HG03565 (cell line): ENCODE data around the gene FAM120C.

ENCODE experiments used
- ATAC-seq: cut with Tn5 transposase; IDR thresholded peaks from one replicate; pipeline ENCODE4 v1.9.1; 2021; ENCODE audit warnings: mild to moderate bottlenecking, moderate library complexity; ENCODE audit not compliant: unreplicated experiment

FAM120C gene

GRCh38 chrX:54171527-54172250 is 11.4 kb downstream of the FAM120C start:
- no peak for ATAC-seq

GRCh38 chrX:54171091-54171490 is 12.0 kb downstream of the FAM120C start:
- ATAC-seq: no peak

GRCh38 chrX:54166915-54167314 is 16.1 kb downstream of the FAM120C start:
- ATAC-seq: no peak

GRCh38 chrX:54157561-54157960 is 25.5 kb downstream of the FAM120C start:
- ATAC-seq: no peak

- no peak for ATAC-seq
Observed at GRCh38 chrX:54134269-54134668, 48.8 kb downstream of the FAM120C start.

- no peak for ATAC-seq
Observed at GRCh38 chrX:54116391-54116790, 66.7 kb downstream of the FAM120C start.

GRCh38 chrX:54093571-54093970 is 89.5 kb downstream of the FAM120C start:
- no peak for ATAC-seq

- no peak for ATAC-seq
Observed at GRCh38 chrX:54093159-54093558, 89.9 kb downstream of the FAM120C start.

GRCh38 chrX:54090880-54091279 is 92.2 kb downstream of the FAM120C start:
- ATAC-seq: no peak

- ATAC-seq: no peak
Observed at GRCh38 chrX:54089191-54089590, 93.9 kb downstream of the FAM120C start.

GRCh38 chrX:54087661-54088060 is 95.4 kb downstream of the FAM120C start:
- ATAC-seq: no peak

- no peak for ATAC-seq
Observed at GRCh38 chrX:54085666-54086065, 97.4 kb downstream of the FAM120C start.

GRCh38 chrX:54076903-54077302 is 106.2 kb downstream of the FAM120C start:
- ATAC-seq: no peak

- no peak for ATAC-seq
Observed at GRCh38 chrX:54074826-54075225, 108.2 kb downstream of the FAM120C start.

- no peak for ATAC-seq
Observed at GRCh38 chrX:54067766-54068165, 115.3 kb downstream of the FAM120C start.

GRCh38 chrX:54066841-54067240 is 116.2 kb downstream of the FAM120C start:
- no peak for ATAC-seq

- ATAC-seq: no peak
Observed at GRCh38 chrX:54064564-54064963, 118.5 kb downstream of the FAM120C start.

GRCh38 chrX:54063361-54063760 is 119.7 kb downstream of the FAM120C start:
- no peak for ATAC-seq

GRCh38 chrX:54049801-54050200 is 133.3 kb downstream of the FAM120C start:
- ATAC-seq: no peak

GRCh38 chrX:54048412-54048811 is 134.6 kb downstream of the FAM120C start:
- no peak for ATAC-seq

GRCh38 chrX:54045563-54046228 is 137.4 kb downstream of the FAM120C start:
- no peak for ATAC-seq

GRCh38 chrX:54044877-54045338 is 138.1 kb downstream of the FAM120C start:
- no peak for ATAC-seq
